DMS 273 treated with DMSO at 0.1 percent for 48 hours (cell line): ENCODE results near the gene CLIC5.
"Not testable (repeated sequence)": the region's sequence is repeated elsewhere in the genome, so short reads cannot be mapped to it uniquely, and the experiment has no call there.

ENCODE experiments used
- DNase-seq: peaks from one replicate; lab custom pipeline; 2025; lab: John Stamatoyannopoulos, UW

The CLIC5 gene

DNA sequence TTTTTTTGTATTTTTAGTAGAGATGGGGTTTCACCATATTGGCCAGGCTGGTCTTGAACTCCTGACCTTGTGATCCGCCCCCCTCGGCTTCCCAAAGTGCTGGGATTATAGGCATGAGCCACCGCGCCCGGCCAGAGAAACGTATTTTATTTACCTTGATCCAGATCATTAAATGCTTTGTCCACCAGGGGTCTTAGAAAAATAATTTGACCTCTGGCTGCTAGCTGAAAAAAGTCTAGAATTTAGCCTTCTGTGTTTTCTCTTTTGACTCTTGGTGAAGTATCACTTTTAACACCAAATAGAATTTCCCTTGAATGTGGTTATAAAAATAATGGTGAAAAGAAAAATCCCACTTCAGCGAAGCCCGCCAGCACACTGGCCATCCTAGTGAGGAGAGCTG is 89.2 kb downstream of the CLIC5 start:
- DNase-seq: not testable (repeated sequence)

GRCh38 chr6:45924763-45925342 is 90.8 kb downstream of the CLIC5 start:
- DNase-seq: no peak

GRCh38 chr6:45923831-45924391 is 91.7 kb downstream of the CLIC5 start:
- no peak for DNase-seq

DNA sequence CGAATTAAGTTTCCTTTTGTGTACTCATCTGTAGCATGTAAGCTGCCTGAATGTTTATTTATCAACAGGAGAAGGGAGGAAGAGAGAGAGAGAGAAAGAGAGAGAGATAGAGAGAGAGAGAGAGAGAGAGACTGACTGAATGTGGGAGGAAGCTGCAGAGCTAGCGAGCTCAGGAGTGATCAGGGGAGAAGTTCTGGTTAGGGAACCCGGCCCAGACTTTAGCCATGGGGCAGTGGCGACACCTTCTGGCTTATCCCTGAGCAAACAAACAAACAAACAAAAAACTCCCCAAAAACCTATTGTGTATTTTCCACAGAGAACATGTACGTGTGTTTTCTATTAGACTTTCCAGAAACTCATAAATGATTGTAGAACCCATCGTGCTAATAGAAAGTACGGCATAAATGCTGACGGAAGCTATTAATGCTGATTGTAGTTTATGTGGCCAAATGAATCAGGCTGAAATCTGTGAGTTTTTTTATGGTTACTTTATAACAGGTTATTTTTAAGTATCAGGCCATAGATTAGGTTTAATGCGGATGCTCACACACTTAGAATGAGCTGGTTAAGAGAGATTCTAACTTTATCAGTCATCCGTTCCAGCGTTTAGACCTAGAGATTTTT is 92.8 kb downstream of the CLIC5 start:
- DNase-seq: no peak

- DNase-seq: no peak
Observed at GRCh38 chr6:45921691-45922281, 93.9 kb downstream of the CLIC5 start.

DNA sequence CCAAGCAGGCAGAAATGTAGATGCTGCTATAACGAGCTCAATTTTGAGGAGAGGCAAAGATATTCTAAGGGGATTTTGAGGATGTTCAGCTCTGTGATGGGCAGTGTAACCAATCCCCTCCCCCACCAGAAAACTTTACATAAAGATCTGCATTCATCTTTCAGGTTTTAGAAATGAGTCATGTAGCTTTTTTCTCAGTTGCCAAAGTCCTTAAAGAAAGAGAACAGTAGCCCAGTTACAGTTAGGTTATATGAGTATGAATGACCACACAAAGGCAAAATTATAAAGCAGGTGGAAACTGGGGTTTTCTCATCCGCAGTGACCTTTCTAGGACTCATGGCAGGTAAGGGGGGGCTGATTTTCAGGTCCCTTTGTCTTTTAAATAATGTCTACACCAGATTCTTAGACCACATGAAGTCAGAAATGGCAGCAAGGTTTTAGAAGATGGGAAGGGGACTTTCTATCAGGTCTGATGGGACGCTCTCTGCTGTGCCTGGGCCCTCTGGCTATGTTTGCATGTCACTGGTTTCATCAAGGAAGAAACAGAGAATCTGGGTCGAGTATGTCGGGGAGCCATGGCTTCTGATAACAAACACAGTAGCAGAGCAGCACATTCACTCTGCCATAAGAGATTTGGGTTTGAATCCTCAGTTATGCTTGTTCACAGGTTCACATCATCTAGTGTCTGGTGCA is 94.7 kb downstream of the CLIC5 start:
- no peak for DNase-seq

DNA sequence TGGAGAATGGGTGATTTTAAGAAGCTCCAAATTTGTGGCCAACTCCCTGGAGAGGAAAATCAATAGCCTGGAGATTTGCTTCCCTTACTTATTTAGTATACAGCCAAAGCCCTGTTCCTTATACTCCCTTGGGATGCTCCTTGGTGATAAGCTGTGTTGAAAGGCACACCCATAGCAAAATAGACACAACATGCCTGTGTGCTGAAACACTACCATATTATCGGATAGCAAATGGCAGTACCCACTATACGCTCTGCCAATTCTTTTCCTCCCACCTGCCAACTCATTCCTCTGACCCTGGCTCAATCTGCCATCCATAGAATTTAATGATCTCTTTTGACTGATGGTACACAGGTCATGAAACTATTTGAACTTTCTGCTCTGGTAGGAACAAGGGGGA is 98.2 kb downstream of the CLIC5 start:
- no peak for DNase-seq

DNA sequence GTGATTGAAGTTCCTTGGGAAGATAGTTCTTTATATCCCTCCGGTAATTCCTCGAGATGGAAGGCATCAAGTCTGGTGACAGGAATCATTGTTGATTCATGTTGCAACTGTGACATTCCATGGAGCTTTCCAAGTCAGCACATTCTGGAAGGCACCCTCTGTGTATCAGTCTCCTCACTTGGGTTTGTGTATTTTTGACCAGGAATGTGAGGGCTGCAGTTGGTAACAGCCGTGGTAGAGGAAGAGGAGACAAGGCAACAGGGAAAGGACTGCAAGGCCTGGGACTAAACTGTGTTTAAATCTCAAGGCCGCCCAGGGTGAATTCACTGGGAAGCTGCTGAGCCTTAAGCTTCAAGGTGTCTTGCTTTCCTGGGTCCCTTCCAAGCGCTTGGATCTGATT is 99.0 kb downstream of the CLIC5 start:
- DNase-seq: no peak

GRCh38 chr6:45915780-45916468 is 99.7 kb downstream of the CLIC5 start:
- no peak for DNase-seq

DNA sequence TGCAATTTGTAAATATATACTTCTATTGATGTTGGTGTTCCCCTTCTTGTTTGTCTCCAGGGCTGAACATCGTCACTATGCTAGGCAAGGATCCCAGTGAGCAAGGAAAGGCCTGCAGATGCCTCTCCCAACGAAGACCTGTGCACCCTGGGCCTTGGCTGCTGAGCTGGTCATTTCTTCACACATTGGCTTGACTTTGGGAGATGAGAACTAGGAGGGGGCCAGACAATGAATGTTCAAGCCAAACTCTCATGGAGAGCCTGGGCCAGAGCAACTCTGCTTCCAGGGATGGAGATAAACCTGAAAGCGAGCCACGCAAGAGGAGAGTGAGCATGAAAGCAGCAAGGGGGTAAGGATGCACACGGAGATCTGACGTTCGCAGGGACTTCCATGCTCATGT is 104.0 kb downstream of the CLIC5 start:
- no peak for DNase-seq

- no peak for DNase-seq
Observed at GRCh38 chr6:45903959-45904358, 111.7 kb downstream of the CLIC5 start.

DNA sequence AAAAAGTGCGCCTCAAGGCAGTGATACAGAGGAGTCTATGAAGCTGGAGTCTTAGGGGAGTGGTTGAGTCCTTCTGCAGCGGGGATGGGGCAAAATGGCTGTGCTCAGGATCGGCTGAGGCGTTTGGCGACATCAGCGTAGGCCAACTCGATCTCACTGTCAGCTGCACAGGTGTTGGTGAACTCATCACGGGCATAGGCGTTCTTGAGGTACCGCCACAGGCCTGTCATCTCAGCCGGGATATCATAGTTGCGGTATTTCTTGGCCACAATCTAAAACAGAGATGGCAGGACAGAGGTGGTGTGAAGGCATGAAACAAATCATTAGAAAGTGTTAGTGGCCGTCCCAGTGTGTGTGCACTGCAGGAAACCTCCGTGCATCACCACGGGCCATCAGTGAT is 112.7 kb downstream of the CLIC5 start:
- no peak for DNase-seq

DNA sequence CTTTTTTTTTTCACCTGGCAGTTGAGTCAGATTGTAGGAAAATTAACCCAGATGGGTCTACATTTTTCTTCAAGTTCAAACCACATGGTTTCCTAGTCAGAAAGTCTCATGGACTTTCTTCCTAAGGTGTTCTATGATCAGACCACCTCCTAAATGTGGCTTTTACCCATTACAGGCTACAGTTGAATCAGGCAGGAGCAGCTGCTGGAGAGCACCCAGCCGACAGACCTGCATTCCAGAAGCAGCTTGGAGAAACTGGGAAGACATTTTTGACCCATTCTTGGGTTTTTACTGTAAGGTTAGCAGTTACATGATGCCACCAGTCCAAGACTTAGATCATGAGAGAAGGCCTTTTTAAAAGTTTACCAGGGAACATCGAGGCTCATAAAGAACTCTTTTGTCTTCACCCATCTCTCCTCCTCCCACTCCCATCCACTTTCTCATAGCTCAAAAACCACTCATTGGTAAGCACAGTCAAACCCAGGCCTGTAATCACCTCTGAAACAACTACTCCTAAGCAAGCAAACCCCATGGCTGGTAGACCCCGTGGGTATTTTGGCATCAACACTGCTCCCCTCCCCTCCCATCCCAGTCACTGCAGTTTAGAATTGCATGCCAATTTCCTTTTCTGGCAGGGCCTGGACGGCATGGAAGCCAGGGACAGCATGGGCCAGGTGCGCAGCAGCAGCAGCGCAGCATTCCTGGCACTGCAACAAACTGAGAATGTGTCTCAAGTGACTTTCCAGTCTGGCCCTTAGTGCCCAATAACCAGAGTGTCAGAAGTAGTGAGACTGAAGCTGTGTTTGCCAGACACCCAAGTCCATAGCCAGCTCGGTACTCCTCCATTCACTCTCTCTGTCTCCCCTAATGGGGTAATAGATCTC is 113.7 kb downstream of the CLIC5 start:
- DNase-seq: no peak

- DNase-seq: no peak
Observed at GRCh38 chr6:45900808-45901752, 114.6 kb downstream of the CLIC5 start.

DNA sequence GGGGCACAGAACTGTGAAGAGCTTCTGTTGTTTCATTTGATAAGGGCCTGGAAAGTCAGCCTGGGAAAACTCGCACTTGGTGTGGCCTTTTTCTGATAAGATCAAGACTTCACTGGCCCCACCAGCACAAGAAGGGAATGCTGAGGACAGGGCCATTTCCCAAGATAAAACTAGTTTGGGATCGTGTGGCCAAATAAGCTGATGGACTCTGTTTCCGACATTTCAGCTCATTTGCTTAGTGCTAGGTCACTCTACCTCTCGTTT is 116.0 kb downstream of the CLIC5 start:
- no peak for DNase-seq

GRCh38 chr6:45898941-45899682 is 116.5 kb downstream of the CLIC5 start:
- no peak for DNase-seq

DNA sequence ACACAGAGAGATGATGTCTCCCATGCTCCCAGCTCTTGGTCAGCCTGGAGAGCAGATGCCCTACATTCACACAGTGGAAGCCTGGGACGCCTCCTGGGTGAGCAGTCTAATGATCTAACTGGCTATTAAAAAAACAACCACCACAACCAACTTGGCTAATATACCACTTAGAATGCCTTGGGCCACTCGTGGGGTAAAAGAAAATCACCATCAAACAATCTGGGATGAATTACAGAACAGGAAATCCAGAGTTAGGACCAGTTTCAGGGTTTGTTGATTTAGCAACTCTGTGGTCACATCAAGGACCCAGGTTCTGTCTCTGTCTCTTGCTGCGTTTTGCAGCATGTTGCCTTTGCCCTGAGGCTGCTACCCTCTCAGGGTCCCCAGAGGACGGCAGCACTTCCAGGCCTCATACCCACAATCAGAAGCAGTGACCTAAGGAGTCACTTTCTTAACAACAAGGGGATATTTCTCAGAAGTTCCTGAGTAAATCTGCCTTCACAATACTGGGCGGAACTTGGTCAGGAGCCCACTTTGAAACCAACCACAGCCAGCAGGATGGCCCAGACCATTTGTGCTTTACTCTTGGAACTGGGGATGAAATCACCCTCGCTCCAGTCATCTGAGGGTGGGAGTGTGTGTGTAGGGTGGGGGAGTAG is 118.7 kb downstream of the CLIC5 start:
- no peak for DNase-seq

GRCh38 chr6:45895569-45895968 is 120.1 kb downstream of the CLIC5 start:
- DNase-seq: no peak

DNA sequence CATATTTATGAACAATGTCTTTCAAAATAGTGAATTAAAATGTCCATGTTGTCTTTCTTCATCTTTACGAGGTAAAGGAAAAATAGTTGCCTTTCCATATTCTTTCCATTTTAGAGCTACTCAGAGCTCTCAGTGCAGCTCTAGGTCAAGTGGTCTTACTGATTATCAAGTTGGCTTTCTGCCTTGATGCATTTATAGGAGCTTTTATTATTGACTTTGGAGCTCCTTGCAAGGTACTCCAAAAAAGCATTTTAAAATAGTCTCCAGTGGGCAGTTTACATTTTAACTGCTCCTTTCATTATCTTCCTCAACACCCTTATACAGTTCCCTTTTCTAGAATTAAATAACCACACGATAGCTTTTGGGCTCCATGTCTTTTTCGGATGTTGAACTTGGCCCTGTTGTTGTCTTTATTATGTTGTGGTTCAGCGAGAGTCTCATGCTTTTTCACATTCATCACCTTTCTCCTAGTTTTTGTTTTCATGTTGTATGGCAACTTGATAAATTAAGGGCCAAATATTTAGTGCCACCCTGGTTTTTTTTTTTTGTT is 122.9 kb downstream of the CLIC5 start:
- DNase-seq: no peak
